BE2C (cell line): ENCODE data around the gene ACBD4.

Experiments used
- DNase-seq: peaks from one replicate; pipeline ENCODE4 v3.0.0-alpha.2; 2020
- H3K27me3 ChIP-seq: fragments of 250-450 bp; sonication (Bioruptor Pico); 2 replicates; pipeline ENCODE4 v1.5.1; 2020; ENCODE audit warnings: mild to moderate bottlenecking
- H3K36me3 ChIP-seq: fragments of 250-450 bp; sonication (Bioruptor Pico); 2 replicates; pipeline ENCODE4 v1.5.1; 2020; ENCODE audit warnings: mild to moderate bottlenecking
- H3K4me1 ChIP-seq: fragments of 250-450 bp; sonication (Bioruptor Pico); 2 replicates; pipeline ENCODE4 v1.5.1; 2020
- H3K4me3 ChIP-seq: 2 replicates; pipeline ENCODE4 v1.5.1; 2011; ENCODE audit warnings: low read depth, low read length
- H3K9me3 ChIP-seq: fragments of 250-450 bp; sonication (Bioruptor Pico); 2 replicates; pipeline ENCODE4 v1.5.1; 2020
- CTCF ChIP-seq: IDR thresholded peaks from 2 replicates; pipeline ENCODE4 v1.5.1; 2012; ENCODE audit warnings: mild to moderate bottlenecking, low read depth, low read length

Gene ACBD4

GRCh38 chr17:45171338-45172231, 36.1 kb downstream of the ACBD4 start:
- Histone ChIP-seq H3K9me3 (no peaks in the 10 kb centered on the region), H3K27me3 (no peaks in the 10 kb centered on the region), H3K4me3 (no peak overlapping the region), H3K36me3 (no peaks in the 10 kb centered on the region), H3K4me1 (peaks cover 10% of the 10 kb centered on the region)
- DNase-seq = no peak
- no peak for TF ChIP-seq CTCF

GRCh38 chr17:45172232-45172540, 36.7 kb downstream of the ACBD4 start:
- Histone ChIP-seq H3K4me1 (peaks cover 10% of the 10 kb centered on the region), H3K9me3 (no peaks in the 10 kb centered on the region), H3K27me3 (no peaks in the 10 kb centered on the region), H3K4me3 (no peak overlapping the region), H3K36me3 (no peaks in the 10 kb centered on the region)
- TF ChIP-seq CTCF = no peak
- DNase-seq = no peak

DNA sequence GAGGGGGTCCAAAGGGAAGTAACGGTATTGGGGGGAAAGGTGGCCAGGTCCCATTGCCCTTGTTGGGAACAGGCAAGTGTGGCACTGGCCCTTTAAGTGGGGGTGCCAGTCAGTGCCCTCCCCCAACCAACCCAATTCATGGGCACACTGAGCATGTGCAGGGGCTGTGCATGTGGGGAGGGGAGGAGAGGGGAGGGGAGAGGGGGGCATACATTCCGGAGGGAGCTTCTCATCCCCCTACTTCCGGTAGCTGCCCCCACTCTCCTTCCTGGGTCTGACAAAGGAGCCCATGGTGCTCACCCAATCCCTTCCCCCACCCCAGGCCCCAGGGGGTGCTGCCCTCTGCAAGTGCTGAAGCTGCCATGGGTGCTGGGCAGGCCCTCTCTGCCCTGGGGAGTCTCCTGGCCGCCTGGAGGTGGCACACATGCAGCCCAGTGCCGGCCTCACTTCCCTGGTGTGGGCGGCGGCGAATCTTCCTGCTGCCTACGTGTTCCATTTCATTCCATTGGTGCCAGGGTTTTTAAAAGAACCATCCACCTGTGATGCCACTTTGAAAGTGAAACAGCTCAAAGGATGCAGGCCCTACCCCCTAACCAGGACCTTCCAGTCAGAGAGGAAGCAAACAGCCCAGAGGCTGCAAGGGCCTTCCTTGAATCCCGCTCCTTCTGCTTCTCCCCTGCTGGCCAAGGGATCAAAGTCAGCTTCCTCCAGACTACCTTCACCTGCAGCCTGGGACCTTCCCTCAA, 37.2 kb downstream of the ACBD4 start:
- TF ChIP-seq CTCF = no peak
- no peaks in the 10 kb centered on the region for H3K36me3 ChIP-seq
- DNase-seq = no peak
- no peaks in the 10 kb centered on the region for H3K9me3 ChIP-seq
- H3K27me3 ChIP-seq = no peaks in the 10 kb centered on the region
- no peak overlapping the region for H3K4me3 ChIP-seq
- H3K4me1 ChIP-seq = peaks cover 10% of the 10 kb centered on the region

- Histone ChIP-seq H3K36me3 (no peaks in the 10 kb centered on the region), H3K4me1 (peaks cover 6% of the 10 kb centered on the region), H3K9me3 (no peaks in the 10 kb centered on the region), H3K27me3 (no peaks in the 10 kb centered on the region), H3K4me3 (no peak overlapping the region)
- DNase-seq = no peak
- no peak for TF ChIP-seq CTCF
Observed at GRCh38 chr17:45175759-45176115, 40.2 kb downstream of the ACBD4 start.

DNA sequence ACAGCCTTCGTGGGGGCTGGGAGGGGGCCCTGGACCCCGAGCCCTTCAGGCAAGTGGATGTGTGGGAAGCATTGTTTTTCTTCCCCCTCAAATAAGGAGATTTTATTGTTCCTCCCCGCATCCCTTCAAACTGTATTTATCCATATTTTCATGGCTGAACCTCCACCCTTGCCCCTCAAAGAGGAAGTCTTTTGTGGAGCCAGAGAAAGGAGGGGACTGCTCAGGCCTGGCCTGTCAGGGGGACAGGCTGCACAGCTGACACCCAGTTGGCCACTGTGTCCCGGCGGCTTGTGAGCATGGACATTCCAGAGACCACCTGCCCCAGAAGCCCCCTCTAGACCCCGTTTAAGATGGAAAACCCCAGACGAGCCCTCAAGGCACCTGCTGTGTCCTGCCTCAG, 42.1 kb downstream of the ACBD4 start:
- Histone ChIP-seq H3K27me3 (no peaks in the 10 kb centered on the region), H3K4me1 (no peaks in the 10 kb centered on the region), H3K4me3 (no peak overlapping the region)

More for the DNA sequence above, 42.1 kb downstream of the ACBD4 start:
- TF ChIP-seq CTCF = no peak
- no peak for DNase-seq
- H3K36me3 ChIP-seq = no peaks in the 10 kb centered on the region
- no peaks in the 10 kb centered on the region for H3K9me3 ChIP-seq
